Stimulated activated CD8-positive, alpha-beta memory T cell treated with anti-CD3 and anti-CD28 coated beads, Interleukin-12 subunit alpha, Interleukin-12 subunit beta, amount 100 ng/mL, for 4 hours (primary cell): ENCODE results near the gene C1QTNF1.

Experiments used
- DNase-seq: peaks from one replicate; pipeline ENCODE4 v3.0.0-alpha.2; 2020; ENCODE audit warnings: low read depth

C1QTNF1 gene

DNA sequence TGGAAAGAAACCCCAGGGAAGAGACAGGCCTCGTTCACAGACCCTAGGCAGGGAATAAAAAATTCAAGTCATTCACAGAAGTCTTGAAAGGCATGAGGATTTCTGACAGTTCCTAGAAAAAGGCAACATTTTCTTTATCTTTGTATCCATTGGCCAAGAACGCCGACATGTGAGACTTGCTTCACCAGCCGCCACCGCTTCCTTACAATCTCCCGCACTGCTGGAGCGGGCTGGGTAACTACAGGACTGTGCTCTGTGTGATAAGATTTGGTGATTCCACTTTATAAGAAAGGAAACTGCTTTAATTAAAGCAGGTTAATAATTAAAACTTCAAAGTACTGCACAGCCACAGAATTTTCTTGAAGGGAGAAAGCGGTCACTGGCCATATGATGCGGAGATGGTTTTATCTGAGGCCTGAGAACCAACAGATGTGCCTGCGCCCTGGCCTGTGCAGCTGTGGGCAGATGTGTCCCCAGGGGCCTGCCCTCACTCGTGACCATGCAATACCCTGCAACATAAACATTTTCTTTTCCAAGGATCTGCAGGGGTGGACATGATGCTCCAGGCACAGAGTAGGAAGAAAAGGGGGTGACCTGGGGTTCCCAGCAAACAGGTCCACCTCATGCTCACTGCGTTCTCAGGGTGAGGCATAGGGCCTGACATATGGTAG is 31.3 kb upstream of the C1QTNF1 start:
- no peak for DNase-seq

DNA sequence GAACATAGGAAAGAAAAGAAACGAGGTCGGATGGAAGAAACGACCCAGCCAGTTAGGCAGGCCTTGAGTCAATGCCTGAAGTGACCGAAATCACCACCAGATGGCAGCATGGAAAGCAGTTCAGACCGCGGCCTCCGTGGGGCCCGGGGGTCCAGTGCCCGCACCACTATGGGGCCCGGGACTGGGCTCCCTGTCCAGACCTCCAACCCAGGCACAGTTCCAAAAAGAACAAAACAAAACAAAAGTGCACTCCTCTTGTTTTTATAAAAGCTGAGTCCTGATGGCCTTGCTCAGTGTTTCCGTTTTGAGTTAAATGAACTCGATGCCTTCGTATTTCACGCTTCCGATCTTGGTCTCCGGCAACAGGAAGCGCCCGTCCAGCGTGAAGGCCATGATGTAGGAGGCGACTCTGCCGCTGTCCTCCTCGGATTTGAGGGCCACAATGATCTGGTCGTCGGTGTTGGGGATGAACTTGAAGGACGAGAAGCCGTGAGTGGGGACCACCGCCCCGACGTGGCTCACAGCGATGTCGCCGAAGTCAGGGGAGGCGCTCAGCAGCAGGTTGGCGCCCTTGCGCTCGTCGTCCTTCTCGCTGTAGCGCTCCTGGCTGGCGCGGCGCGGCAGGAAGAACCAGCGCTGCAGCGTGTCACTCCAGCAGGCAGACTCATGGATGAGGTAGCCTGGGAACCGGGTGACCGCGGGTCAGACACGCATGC is 30.6 kb upstream of the C1QTNF1 start:
- DNase-seq: no peak

DNA sequence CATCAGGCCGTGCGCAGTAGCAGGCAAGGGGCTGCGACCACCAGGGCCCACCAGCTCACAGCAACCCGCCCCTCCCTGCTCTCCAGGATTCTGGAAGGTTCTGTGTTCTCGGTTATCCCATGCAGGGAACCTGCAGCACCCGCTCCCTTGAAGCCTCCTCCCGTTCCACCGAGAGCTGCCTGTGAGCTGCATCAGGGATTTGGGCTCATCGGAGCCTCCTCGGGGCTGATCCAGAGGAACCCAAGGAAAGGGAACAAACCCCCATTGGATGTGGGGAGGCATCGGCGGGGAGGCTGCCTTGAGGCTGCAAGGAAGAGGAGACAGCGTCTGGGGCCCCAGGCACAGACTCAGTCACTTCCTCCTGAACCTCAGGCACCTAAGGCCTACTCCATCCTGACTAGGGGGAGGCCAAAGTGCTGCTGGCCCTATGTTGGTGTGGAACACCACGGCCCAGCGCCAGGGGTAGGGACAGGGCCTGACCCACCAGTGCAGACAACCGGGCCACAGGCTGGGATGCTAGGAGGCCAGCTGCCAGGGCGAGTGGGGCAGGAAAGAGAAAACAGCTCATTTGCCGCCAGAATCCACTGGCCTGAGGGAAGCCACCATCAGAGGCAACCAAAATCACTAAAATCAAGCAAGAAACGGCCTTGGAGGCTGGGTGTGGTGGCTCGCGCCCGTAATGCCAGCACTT is 29.8 kb upstream of the C1QTNF1 start:
- DNase-seq: no peak

DNA sequence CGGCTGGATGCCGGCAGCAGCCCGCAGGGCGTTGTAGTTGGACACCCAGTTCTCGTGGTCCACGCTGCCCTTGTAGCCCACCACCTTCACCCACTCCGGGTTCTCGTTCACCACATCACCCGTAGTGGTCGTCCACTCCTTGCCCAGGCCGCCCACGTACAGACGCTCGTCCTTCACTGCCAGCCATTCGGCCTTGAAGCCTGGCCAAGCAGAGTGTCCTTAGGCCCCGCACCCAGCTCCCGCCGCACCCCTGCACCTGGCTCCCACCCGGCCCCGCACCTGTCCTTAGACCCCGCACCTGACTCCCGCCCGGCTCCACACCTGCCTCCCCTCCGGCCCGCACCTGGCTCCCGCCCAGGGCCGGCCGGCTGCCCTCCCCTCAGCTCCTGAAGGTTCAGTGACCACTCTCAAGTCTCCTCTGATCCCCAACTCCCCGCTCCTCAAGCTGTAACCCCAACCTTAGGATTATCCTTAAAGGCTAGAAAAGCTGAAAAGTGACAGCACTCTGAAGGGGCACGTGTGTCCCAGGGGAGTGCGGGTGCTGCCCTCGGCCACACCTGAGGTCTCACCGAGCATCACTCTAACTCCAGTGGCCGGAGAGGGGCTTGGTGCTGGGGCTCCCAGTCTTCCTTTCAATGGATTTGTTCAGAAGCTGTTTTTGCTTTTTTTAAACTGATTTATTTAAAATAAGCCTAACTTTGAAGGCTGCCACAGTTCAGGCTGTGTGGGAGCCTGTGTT is 28.8 kb upstream of the C1QTNF1 start:
- DNase-seq: no peak

DNA sequence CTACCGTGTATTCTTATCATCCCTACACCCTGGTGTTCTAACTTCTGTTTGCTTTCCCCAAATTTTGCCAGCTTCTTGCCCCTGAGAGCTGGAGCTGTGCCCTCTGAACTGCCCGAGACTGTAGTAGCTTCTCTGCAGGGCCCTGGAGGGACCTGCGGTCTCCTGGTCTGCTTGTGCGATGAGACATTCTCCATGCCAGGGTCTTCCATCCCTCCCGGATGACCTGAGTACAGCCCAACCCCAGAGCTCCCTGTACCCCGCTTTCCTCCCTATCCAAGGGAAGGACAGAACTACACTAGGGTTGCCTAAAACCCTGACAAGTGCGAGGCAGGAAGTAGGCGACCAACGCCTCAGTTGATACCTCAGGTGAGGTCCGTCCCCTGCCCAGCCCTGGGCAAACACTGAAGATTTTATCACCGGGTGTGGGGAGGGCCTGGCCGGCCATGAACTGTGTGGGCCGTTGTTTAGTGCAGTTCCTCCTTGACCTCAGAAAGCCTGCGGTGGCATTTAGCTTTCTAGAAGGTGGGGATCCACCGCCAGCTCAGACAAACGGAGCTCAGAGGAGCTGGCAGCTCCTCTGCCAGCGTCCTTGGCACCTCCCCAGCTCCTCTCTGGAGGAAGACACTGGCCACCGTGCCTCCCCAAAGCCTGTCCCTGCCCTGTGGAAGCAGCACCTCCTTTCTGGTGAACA is 28.1 kb upstream of the C1QTNF1 start:
- no peak for DNase-seq

DNA sequence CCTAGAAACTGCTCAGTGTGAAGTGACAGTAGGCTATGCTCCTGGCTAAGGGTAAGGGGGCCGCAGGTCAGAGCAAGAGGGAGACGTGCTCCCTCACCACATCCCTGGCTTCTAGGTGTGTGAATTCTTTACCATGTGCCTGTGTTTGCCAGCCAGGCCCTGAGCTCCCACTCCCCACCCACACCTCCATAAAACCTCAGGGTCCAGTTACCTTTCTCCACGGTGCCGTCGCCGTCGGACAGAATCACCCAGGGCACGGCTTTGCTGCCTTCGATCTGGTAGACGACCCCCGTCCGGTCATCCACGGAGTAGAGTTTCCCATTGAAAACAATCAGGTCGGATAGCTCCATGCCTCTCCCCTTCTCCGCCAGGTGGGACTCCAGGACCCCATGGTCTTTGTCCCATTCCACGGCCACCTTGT is 27.2 kb upstream of the C1QTNF1 start:
- no peak for DNase-seq

DNA sequence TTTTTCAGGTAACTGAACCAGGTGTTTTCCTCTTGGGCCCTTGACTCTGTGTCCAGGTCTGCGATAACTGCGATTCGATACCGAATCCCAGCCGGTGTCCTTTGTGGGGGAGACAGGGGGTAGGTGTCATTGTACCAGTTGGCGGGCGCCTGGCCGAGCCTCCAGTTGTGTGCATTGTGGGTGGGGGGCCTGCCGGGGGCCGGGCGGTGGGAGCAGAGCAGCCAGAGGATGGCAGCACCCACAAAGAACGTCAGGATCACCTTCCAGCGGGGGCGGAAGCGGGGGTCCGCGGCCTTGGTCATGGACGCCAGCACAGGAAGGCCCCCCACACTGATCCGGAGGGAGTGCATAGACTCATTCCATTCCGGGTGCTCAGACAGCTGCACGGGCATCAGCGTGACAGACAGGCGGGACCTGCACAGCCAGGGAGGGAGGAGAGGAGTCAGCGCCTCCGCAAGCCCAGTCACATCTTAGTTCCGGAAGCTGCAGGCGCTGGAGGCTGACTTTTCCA is 26.7 kb upstream of the C1QTNF1 start:
- DNase-seq: no peak

DNA sequence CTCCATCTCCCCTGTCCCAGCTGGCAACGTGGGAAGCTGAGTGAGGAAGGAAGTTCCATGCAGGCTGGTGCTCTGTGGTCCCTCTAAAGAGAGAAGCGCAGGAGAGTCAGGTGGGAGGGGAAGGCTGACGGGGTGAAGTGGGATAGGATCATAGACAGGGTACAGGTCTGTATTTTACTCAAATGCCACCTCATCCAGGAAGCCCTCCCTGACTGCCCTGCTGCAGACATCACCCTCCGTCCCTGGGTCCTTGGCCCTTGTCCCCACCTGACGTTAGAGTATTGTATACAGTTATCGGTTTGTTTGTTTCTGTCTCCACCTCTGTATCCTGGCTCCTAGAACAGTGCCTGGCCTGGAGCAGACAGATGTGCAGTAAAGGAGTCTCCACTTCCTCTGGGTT is 26.1 kb upstream of the C1QTNF1 start:
- DNase-seq: no peak

DNA sequence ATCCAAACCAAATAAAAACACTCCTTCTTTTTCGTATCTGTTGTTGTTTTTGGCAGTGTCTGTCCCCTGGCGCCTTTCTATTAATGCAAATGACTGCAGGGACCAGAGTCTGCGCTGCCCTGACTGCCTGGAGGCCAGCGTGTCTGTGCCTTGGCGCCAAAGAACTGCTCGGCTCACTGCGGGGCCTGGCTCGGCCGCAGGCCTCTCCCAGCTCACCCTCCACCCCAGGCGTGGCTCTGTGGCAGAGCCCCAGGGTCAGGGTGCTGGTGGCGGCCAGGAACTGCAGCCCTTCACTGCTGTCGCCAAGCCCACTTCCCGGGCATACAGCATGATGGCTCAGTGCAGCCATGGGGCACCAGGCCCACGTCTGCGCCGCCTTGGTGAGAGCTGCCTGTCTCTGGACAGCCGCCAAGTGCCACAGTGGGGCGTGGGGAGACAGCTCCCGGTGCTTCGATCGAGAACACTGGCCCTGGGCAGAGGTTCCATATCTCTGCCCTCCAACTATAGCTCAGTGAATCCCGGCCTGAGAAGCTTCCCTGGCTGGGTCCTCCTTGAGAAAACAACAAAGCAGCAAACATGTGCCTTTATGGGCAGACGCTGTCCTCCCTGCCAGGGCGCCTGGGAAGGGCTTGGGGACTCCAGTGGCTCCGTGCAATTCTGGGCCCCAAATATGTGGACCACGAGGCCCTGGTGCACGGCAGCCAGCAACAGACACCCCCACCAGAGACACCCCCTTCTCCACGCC is 25.5 kb upstream of the C1QTNF1 start:
- DNase-seq: no peak

DNA sequence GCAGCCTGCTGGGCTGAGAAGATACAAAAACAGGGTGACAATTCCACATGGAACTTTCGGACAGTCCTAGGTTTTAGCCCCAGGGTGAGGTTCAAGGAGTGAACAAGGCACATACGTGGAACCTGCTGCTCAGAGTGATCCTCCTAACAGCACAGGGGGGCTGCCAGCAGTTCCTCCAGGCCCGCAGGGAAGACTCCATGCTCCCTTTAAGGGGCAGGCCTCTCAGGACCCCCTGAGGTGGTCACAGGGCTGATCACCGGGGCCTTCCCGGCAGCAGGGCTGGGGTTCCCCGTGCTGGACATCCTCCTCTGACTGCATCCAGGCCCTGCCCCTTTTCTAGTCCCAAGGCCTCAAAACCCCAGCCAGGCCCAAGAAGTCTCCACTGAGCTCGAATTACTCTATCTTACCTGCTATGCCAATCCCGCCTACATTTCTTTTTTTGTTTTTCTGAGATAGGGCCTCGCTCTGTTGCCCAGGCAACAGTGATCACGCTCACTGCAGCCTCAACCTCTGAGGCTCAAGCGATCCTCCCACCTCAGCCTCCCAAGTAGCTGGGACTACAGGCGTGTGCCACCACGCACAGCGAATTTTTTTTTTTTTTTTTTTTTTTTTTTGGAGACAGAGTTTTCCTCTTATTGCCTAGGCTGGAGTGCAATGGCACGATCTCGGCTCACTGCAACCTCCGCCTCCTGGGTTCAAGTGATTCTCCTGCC is 24.8 kb upstream of the C1QTNF1 start:
- DNase-seq: no peak

DNA sequence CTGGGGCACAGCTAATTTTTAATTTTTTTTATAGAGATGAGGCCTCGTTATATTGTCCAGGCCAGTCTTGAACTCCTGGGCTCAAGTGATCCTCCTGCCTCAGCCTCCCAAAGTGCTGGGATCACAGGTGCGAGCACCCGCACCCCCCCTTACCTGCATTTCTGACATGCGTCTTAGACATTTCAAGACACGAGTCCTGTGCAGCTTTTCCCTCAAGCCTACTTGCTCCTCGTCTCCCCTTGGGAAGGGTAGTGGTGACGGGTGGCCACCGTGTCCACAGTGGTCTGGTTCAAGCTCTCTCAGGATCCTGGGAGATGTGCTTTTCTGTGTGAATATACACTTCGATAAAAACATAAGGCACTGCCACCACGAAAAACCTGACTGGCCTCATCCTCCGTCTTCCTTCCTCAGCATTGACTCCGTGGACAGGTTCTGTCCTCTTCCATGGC is 24.0 kb upstream of the C1QTNF1 start:
- DNase-seq: no peak

DNA sequence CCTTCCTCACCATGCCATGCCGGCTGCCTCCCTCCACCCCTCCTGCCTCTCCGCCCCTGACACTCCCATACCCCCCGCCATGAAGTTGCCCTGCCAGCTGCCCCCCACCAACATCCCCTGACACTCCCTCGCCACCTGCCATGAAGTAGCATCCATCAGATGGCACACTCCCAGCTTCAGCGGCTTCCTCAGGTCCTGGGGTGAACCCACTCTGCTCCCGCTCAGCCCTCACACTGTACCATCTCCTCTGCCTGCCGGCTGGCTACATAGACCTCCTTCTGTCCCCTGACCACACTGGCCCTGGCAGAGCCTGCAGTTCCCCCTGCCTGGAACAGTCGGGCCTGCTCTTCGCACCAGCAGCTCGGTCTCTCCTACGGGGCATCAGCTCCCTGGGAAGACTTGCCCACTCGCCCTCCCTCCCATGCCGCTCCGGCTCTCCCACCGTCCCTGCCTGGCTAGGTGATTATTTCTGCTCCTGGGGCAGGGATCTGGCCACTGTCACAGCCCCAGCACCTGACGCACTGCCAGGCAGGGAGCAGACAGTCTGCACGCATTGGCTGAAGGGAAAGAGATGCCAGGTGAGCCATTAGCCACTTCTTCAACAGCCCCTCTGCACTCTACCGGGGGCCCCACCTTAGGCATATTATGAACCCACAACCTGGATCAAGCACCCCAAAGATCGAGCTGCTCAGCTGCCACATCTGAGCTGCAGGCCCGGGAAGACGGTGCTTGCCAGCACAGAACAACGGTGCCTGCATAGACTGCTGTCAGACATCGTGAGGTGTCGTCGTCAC is 23.4 kb upstream of the C1QTNF1 start:
- no peak for DNase-seq

DNA sequence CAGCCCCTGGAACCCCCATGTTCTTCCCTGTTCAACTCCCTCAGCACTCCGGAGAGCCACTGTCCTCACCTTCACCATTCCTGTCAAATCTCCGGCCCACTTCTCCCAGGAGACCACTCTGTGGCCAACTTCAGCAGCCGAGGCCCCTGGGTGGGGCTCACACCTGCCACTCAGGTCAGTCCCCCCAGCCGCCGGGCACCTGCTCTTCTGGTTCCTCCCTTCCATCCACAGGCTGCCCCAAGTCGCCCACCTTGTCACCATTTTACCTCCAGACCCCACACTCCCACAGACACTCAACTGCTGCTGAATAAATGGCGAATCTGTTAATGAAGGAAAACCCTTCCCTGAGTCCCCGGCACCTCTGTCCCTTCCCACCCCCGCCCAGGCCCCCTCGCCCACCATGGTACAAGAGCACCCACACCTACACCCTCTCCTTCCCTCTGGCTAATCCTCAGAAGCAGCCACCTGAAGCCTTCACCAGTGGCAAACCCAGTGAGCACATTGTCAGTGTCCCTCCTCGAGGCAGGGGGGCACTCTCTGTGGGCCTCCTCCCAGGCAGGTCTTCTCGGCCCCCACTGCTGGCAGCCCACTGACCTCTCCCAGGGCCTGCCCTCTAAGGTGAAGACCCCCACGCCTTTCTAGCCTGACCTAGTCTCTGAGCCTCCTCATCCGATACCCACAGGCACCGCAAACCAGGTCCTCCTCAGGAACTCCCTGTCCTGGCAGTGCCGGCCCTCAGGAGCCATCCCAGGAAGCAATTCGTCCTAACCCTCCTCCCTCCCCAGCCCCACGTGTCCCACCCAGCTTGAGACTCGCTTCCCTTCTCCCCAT is 22.6 kb upstream of the C1QTNF1 start:
- DNase-seq: no peak

DNA sequence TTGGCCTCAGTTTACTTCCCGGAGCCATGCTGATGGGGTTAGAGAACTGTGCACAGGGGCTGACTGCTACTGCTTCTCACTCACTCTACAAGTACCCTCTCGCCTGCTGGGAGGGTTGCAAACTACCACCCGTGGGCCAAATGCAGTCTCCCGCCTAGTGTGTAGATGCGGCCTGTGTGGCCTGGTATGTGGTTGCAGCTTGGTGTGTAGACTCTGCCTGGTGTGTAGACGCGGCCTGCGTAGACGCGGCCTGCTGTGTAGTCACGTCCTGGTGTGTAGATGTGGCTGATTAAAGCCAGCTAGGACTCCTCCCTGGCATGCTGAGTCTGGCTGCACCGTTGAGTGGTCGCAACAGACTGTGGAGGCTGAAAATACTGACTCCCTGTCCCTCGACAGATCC is 21.7 kb upstream of the C1QTNF1 start:
- DNase-seq: no peak

DNA sequence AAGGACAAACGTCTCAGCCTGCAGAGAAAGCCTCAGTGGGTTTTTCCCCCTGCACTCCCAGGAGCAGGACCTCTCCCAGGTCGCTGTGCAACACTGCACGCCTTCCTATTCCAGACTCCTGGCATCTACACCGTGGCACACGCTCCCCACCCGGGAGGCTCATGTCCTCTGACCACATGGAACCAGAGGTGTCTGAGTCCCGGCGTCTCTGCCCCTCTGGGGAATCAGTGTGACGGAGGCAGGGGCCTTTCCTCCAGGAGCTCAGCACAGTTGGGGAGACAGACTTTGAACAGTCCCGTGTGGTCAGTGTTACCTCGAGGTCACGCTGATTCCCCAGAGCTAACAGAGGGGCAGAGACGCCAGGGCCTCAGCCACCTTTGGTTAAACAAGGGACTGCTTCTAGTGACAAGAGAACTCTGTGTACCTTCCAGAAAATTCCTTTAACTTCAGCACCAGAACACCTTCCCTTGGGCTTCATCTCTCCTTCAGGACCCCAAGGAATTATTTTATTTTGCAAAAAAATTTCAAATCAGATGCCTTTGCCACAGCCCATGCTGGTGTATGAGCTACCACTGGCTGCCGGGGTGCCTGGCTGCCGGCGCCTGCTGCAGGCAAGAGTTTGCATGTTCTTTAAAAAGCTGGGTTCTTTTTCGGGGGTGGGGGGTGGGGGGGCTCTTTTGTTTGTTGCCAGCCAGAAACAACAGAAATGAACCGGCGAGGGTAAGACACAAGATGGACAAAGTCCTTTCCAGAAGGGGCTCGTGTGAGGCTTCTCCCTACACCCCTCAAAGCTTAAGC is 21.0 kb upstream of the C1QTNF1 start:
- no peak for DNase-seq

DNA sequence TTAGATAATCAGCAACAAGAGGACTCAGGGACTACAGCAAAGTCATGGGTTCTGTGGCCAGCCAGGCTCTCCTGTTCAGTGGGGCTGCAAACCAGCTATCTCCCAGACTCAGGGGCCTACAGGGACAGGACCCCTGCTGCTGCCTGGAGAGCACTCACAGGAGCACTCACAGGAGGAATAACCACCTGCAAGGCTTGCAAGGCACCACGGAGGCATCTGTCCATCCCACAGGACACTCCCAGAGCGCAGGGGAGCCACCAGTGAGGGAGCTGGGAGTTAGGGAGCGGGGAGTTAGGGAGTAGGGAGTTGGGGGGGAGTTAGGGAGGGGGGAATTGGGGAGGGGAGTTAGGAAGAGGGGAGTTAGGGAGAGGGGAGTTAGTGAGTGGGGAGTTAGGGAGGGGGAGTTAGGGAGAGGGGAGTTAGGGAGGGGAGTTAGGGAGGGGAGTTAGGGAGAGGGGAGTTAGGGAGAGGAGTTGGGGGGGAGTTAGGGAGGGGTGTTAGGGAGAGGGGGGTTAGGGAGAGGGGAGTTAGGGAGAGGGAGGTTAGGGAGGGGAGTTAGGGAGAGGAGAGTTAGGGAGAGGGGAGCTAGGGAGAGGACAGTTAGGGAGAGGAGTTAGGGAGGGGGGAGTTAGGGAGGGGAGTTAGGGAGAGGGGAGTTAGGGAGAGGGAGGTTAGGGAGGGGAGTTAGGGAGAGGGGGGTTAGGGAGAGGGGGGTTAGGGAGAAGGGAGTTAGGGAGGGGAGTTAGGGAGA is 20.1 kb upstream of the C1QTNF1 start:
- no peak for DNase-seq
